ENCODE measurements around the gene BNIP5.

Gene BNIP5, protein sequence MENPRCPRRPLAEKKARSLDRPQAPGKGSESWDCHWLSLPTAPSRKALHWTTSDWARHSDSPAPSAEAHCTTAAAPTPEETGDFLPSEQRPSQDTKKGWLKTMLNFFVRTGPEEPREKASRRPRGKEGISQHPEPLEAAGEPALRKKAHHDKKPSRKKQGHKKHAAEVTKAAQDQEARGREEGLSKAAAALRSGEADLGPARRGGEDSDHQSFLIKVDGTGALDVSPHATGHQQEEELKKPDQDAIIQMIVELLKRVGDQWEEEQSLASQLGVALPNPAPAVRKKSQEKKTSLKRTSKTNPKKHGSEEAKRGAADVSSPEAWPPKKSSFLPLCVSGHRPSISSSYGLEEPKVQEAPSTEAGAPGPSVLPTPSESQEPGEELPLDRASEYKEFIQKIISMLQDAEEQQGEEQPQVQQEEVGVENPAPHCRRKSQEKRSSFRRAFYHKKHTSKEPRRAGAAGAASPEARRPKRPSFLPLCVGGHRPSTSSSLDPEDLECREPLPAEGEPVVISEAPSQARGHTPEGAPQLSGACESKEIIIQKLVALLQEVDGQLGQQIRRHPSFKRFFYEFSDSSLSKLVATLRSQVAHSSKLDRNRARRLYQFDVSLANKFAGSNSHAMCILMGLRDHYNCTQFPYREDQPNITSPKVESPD

GRCh38 chr6:36336779-36337241 lies at the start of gene BNIP5:
BNIP5 (minus strand) TSS chr6:36336888; CDS start chr6:36330690, 6,198 bp downstream.
- no peak for DNase-seq (ENCODE audit: low read depth)

GRCh38 chr6:36384095-36384494 lies 47.4 kb upstream of the BNIP5 start:
- DNase-seq (ENCODE audit: low read depth) = no peak

DNA sequence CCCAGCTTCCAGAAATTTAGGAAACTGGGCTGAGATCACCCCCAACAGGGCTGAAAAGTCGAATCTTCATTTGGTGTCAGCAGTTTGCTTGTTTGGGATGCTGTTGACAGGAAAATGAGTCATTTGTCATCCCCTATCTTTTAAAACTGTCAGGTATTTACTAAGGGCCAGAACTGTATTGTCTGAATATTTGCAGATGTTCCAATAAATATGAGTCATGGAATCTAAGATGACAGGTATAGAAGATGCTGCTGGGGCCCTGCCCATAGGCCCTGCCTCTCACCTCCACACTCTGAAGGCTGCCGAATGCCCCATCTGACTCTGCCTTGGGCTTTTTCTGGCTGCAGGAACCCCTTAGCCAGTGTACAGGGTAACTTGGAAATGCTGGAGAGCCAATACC lies 46.9 kb upstream of the BNIP5 start:
- peak; percentile 8 for DNase-seq (ENCODE audit: low read depth)

DNA sequence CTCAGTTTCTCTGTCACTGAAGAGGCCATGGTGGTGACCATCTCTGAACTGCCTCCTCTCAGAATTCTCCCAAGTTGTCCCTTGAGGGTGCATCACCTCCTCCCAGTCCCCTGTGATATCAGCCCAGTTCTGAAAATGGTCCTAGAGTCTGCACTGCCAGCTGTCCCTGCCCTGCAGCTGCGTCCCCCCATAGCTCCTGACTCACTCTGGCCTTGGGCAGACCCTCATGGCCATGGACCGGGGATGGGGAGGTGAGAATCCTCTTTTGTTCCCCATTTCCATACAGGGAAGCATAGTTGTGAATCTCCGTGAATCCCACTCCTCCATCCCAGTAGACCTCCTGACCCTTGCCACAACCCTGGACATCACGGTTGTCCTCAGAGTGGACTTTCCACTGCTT lies 46.3 kb upstream of the BNIP5 start:
- DNase-seq (ENCODE audit: low read depth) = no peak

DNA sequence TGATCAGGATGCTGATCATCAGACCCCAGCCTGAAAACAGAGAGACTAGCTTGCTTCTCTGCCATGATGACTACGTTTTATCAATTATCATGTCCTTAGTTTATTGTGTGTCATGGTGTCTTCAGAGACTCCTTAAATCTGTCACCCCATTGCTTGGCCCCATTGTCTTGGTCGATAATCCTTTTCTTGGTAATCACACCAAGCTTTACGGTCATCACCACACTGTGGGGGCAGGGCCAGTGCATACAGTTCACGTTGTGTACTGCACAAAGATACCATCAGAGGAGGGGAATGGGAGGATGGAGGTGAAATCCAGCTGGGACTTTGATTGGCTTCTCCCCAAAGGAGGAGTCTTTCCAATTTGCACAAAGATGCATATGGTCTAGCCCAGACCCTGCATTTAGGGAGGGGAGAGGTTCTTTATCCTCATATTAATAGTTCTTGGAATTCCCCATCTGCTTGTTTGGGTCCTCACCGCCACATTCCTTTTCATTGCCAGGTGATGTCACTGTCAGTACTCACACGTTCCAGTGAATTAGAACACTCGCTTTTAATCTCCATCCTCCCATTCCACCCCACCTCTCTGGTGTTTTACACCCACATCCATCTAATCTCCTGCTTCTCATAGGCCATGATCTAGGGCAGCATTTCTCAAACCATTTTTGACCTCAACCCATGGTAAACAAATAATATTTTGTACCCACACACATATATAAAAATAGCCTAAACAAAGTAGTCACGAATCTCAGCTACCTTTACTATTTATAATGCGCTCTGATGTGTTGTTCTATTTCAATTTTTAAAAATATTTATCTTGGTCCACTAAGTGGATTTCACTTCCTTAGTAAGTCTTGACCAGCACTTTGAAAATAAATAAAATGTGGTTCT lies 45.1 kb upstream of the BNIP5 start:
- DNase-seq (ENCODE audit: low read depth) = no peak

- DNase-seq (ENCODE audit: low read depth) = no peak
Observed at GRCh38 chr6:36380166-36380565, 43.5 kb upstream of the BNIP5 start.

DNA sequence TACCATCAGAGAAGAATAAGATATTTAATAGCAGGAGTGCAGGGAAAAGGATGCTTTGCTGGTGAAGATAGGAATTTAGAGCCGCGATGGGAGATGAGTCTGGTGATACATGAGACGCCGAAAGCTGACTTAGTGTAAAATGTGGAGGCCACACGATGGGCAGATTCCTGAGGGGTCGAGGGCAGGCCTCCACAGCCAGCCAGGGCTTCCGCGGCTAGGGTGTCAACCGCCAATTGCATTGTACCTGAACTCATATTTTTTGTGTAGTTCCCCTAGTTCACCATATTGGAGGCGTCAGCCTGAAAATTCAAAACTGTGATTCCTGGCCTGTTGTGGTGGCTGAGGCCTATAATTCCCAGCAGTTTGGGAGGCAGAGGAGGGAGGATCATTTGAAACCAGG lies 42.2 kb upstream of the BNIP5 start:
- no peak for DNase-seq (ENCODE audit: low read depth)

GRCh38 chr6:36378243-36378920 lies 41.7 kb upstream of the BNIP5 start:
- DNase-seq (ENCODE audit: low read depth) = no peak

DNA sequence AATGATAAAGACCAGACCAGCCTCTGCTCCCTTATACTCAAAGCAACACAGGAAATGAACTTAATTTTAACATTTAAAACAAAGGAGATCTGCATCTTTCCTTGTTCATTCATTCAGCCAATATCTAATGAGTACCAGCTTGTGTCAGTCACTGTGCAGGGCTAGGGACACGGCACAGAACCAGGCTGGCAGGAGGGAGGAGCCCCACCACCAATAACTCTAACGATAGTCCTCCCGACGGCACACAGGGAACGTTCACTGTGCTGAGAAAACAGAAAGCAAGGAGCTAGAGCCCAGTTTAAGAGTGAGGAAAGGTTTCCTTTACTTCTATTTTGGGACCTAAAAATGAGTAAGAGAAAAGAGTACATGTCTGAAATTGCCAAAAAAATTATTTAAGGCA lies 40.9 kb upstream of the BNIP5 start:
- no peak for DNase-seq (ENCODE audit: low read depth)

DNA sequence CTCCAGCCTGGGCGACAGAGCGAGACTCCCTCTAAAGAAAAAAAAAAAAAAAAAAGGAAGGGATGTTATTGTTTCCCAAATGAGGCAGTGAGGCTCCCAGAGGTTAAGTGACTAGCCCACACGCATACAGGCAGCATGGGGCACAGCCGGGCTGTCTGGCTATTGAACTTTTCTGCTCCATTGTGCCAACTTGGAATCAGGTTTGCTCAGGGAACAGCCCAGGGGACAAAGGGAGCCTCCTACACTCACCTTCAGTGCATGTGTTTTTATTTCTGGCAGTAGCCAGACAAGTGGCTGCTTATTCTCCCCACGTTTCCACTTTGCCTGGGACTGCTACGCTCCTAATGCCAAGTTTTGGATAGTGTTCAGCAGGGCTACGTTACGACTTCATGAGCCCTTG lies 40.1 kb upstream of the BNIP5 start:
- no peak for DNase-seq (ENCODE audit: low read depth)

DNA sequence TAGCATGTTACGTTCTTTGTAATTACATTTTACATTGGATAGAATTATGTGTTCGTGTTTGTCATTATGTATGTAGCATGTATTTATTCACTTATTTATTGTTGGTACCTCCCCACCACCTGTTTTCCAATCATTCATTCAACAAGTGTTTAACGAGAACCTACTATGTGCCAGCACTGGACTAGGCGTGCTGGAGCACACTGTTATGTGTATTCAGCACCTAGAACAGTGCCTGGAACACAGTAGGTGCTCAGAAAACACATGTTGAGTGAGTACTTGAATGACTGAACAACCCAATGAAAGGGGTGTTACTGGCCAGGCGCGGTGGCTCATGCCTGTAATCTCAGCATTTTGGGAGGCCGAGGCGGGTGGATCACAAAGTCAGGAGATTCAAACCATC lies 39.5 kb upstream of the BNIP5 start:
- DNase-seq (ENCODE audit: low read depth) = no peak

DNA sequence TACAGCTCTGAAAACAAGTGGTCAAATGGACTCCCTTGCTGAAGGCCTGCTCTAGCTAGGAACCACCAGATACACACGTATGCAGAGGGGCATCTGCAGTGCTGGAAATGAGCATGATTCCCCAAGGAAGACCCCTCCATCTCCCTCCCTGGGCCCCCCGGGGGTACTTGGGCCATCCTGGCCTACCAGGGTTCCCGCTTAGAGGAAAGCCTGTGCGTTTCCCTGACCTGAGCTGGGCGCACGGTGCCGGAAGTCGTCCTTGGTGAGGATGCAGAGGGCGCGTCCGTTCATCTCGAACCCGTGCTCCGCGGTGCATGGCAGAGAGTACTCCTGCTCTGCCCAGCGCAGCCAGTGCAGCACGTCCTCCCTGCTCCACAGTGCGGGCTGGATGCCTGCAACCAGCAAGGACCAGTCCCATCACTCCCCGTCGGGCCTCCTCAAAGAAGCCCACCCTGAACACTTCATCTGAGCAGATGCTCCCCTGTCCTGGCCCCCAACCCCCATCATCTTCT lies 39.0 kb upstream of the BNIP5 start:
- DNase-seq (ENCODE audit: low read depth) = no peak

DNA sequence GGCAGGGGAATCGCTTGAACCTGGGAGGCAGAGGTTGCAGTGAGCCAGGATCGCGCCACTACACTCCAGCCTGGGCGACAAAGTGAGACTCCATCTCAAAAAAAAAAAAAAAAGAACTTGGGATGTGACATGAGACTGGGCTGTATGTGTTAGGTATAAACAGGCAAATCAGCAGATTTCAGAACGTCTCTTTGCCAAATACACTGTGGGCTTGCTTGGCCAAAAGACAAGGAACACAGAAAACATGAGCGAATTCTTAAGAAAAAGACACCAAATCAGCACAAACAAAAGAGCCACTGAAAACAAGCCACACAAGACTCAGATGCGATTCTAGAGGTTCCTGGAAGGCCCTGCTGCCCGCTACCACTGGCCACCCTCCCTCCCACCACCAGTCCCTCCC lies 38.3 kb upstream of the BNIP5 start:
- DNase-seq (ENCODE audit: low read depth) = no peak

GRCh38 chr6:36374194-36374593 lies 37.5 kb upstream of the BNIP5 start:
- no peak for DNase-seq (ENCODE audit: low read depth)

- no peak for DNase-seq (ENCODE audit: low read depth)
Observed at GRCh38 chr6:36373368-36374019, 36.8 kb upstream of the BNIP5 start.

DNA sequence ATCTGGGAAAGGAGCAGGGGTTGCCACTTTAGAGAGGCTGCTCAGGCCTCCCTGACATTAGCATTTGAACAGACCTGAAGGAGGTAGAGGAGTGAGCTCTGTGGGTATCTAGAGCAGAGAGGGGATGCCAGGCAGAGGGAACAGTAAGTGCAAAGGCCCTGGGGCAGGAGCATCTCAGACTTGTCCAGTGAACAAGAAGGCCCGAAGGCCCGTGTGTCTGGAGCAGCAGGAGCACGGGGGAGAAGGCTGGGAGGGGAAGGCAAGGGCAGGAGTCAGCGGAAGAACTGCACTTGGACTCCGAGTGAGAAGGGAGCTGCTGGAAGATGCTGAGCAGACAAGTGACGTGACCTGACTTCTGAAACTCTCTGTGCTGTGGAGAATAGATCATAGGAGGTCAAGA lies 35.4 kb upstream of the BNIP5 start:
- no peak for DNase-seq (ENCODE audit: low read depth)

DNA sequence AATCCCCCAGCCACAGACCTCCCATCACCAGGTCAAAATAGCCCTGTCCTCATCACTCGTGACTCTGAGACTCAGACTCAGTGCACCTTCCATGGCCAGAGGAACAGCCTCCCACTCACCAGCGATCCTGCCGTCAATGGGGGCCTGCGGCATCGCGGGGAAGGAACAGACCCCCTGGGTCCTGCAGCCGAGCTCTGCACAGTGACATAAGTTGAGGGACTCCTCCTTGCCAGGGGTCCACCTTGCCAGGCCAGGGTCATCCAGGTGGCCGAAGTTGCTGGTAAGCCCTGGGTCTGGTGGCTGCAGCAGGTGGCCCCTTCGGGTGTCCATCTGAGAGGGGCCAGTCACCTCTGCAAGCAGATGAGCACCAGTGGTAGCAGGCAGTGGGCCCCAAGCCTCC lies 34.5 kb upstream of the BNIP5 start:
- no peak for DNase-seq (ENCODE audit: low read depth)

- no peak for DNase-seq (ENCODE audit: low read depth)
Observed at GRCh38 chr6:36370638-36371037, 34.0 kb upstream of the BNIP5 start.

DNA sequence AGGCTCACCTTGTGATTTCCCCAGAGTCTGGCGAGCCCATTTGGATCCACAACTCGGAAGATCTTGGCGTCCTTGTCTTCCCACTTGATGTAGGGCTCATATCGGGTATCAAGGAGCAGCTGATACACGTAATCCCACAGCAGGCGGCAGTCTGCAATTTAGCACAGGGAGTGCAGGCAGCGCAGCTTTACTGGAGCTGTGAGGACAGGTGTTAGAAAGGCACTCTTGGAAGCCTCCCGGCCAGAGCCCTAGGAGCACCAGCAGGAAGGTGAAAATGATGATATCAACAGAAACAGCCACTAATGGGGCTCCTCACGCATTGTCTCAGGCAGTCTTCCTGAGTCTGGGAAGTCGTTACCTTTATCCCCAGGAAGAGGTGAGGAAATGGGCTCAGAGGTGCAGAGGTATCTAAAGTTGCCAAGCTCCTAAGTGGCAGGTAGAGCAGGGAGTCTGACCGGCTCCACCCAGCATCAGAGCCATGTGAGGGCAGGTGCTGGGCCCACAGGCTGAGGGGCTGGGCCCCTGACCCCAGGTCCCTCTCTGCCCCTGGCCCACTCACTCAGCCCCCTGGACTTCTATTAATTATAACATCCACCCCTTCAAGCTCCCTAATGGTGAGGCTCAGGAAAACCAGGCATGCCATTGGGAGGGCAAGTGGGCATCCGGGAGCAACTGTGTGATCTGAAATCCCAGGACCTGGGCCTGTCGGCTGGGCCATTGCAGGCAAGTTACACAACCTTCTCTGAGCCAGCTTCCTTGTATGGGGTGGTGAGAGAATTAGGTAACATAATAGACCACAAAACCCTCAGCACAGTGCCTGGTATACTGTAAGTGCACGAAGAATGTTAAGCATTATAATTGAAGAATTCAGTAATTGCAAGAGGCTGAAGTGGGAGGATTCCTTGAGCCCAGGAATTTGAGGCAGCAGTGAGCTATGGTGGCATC lies 32.5 kb upstream of the BNIP5 start:
- peak; percentile 88 for DNase-seq (ENCODE audit: low read depth)

DNA sequence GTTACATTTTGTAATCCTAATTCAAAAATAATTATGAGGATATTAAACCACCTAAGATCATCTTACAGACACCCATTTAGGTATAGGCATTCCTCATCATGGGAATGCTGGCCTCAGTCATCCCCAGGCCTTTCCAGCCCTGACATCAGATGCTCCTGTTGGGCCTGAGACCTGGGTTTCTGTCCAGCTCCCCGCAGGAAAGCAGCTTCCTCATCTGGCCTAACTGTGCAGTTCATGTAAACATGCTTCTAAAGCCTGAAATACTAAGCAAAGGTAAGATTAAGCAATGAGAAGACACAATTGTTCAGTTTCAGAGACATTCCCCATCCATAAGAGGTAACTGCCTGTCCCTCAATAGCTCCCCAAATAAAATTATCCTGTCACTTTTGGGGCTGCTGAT lies 31.7 kb upstream of the BNIP5 start:
- DNase-seq (ENCODE audit: low read depth) = no peak
